GM15510 (cell line): Measurements from ENCODE around the gene C17orf114.

ENCODE experiments used
- POLR2A ChIP-seq: IDR thresholded peaks from 3 replicates; pipeline ENCODE4 v1.6.1; 2011; ENCODE audit warnings: borderline replicate concordance; ENCODE audit not compliant: insufficient read length; ENCODE audit errors: extremely low read depth

C17orf114 gene

DNA sequence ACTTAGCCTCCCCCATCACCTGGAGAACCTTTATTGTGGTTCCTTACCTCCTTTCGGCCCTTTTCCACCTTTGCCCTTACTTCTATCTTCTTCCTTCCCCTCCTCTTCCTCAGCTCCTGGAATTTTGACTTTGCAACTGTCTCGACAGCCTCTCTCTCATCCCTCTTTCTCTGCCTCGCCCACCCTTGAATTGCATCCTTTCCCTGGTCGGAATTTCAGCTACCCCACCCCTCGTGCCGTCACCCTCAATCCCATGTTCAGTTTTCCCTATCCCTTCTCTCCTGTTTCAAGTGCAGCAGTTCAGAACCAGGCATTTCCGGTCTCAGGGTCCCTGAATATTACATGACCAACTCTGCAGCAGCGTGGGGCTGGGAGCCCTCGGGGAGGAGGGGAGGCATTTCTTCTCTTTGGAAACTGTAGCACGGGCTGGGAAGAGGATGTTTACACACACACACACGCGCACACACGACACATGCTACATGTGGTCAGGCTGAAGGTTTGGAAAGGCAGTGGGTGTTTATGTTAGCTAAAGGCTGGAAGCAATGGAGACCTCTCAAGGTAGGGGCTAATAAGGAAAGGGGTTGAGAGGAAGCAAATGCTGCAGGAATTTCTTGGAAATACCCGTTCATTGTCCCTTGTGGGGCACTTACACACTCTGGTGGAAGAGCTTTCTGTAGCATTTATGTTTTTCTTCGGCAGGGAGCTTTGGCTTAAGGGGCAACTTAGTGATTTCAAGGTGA, 32.0 kb upstream of the C17orf114 start:
- TF ChIP-seq POLR2A: no peak

DNA sequence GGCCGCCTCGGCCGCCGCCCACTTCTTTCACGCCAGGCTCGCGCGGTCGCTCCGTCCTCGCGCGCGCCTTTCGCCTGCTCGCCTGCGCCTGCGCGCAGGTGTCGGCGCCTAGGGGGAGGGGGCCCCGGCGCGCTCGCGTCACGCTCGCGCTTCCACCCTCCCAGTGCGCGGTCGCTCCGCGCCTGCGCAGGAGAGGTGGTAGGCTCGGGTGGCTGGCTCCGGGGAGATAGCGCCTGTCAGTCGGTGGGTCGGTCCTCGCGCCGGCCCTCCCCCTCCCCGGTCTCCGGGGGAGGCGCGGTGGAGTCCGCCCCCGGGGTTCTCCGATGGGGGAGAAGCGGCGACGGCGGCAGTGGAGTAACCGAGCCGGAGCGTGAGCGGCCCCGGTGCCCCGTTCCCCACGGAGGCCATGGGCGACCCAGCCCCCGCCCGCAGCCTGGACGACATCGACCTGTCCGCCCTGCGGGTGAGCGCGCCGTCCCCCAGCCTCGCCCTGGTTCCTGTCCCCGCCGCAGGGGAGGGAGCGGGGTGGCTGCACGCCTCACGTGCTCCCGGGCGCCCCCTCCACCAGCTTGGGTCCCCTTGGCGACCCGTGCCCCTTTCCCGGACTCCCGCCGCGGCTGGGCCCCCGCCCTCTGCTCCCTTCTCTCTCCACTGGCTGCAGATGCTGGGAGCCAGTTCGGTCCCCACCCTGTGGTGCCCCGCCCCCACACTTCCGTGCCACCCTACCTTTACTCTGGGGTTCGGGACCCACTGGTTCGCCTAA, 31.2 kb upstream of the C17orf114 start, which contains the start of gene MINK1:
Gene MINK1, plus strand, starts transcription at position 163 of the 763 bp plus-strand sequence. Its CDS starts 244 bp downstream, at position 407.
- TF ChIP-seq POLR2A: peak; percentile 73

DNA sequence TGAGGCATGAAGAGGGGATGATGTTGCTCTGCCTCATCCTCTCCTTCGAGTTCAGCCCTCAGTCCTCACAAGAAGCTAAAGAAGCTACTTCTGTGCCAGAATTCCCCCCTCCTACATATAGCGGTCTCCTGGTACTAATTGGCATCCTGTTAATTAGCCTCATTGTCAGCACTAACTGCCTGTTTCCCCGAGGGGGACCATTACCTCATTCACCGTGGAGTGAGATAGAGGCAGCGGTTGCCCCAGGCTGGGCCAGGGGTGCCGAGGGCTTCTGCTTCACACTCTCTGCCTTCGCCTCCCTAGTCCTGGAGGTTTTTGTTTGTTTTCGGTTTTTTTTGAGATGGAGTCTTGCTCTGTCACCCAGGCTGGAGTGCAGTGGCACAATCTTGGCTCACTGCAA, 25.3 kb upstream of the C17orf114 start:
- no peak for TF ChIP-seq POLR2A

DNA sequence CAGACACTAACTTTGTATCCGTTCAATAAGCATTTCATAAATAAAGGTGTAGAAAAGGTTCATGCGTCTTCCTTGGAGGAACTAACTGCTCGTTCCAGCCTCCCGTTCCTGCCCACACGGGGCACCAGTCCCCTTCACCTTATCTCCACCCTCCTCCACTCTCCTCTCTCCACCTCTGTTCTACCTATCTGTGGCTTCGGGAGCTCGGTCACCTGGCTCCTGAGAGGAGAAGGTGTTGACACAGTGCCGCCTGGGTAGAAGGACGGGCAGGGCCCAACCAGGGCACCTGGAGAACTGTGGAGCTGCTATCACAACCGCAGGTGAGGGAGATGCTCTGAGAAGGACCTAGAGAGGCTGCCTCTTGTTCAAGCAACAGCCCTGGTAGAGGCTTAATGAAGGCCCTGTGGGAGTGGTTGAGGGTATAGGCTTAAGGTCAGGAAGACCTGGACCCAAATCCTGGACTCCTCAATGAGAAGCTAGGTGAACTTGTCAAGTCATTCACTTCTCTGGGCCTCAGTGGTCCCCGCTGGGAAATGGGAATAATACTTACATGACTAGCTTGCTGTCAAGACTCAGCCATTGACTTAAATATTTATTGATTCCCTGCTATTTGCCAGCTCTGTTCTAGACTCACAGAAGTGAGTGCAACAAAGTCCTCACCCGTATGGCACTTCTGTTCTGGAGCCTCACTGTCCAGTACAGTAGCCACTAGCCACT, 21.4 kb upstream of the C17orf114 start:
- no peak for TF ChIP-seq POLR2A

DNA sequence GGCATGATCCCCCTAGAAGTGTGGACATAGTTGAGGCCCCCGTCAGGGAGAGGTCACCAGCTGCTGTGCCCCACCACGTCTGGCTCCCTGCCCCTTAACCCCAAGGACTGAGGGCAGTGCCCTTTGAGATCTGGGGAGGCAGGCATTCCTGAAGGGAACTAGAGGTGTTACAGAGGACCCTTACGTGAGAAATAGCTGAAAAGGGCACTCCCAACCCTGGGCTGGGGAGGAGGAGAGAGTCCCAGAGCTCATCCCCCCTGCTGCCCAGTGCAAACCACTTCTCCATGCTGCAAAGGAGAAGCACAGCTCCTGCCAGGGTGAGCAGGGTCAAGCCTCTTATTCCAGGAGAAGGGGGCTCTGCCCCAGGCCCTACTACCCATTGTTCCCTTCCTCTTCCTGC, 20.7 kb upstream of the C17orf114 start:
- no peak for TF ChIP-seq POLR2A

DNA sequence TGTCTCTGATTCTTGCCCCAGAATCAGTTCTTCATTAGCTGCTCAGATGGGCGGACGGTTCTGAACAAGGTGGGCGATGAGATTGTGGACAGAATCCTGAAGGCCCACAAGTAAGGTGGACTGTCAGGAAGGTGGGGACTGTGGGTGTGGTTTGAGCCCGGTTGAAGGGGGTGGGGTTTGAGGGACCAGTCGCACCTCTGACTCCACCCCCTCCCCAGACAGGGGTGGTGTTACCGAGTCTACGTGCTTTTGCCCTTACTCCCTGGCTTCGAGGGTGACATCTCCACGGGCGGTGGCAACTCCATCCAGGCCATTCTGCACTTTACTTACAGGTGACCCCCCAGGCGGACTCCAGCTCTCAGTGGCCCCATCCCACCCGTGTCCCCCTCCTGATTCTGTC, 16.1 kb upstream of the C17orf114 start:
- no peak for TF ChIP-seq POLR2A

DNA sequence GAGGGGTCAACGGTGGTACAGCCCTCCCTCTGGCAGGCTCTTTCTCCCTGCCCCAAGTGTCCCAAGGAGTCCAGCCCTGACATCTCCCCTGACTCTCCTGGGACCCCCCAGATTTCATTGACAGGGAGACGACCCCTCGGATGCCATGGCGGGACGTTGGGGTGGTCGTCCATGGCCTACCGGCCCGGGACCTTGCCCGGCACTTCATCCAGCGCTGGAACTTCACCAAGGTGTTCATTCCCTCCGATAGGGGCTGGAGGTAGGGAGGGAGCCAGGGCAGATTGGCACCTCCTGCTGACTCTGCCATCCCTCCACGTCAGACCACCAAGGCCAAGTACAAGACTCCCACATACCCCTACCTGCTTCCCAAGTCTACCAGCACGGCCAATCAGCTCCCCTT, 14.7 kb upstream of the C17orf114 start:
- TF ChIP-seq POLR2A: no peak

DNA sequence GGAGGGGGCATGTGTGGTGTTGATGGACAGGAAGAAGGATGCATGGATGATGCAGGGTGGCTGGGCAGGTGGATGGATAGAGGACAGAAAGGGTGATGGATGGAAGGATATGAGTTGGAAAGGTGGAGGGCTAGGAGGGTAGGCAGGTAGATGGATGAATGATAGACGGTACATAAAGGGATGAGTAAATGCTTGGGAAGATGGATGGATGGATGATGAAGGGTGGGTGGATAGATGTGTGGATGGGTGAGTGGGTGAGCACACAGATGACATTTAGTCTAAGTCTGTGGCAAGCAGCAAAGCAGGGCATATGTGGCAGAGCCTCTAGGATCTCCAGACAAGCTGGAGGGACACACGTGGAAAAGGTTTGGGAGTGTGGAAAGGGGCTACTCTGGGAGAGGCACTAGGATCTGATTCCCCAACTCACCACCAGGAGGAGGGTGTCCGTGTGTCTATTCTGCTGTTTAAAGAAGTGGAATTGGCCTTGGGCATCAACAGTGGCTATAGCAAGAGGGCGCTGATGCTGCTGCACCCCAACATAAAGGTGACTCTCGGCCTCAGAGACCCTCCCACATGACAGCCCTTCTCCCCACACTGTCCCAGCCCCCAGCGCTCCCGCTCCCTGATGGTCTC, 13.0 kb upstream of the C17orf114 start:
- no peak for TF ChIP-seq POLR2A

DNA sequence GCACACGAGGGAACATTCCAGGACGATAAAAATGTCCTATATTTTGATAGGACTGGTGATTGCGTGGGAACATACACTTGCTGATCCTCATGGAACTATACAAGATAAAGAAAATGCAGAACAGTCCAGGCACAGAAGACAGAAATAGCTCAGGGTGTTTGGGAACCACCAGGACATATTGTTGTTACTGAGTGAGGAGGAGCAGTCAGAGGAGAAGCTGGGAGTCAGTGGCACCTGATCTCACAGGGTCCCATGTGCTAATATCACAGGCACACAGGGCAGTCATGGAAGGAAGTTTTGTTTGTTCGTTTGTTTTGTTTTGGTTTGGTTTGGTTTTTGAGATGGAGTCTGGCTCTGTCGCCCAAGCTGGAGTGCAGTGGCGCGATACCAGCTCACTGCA, 10.6 kb upstream of the C17orf114 start:
- no peak for TF ChIP-seq POLR2A

DNA sequence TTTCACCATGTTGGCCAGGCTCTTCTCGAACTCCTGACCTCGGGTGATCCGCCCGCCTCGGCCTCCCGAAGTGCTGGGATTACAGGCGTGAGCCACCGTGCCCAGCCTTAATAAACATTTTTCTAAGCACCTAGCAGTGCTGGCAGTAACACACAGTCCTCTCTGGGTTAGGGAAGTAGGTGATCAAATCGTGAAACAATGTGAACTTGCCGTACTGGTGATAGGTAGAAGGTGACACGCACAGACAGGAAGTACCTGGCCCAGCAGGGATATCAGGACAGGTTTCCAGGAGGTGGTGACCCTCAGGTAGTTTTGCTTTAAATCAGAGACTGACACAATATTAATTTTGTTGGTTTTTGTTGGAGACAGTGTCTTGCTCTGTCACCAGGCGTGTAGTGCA, 9.3 kb upstream of the C17orf114 start:
- TF ChIP-seq POLR2A: no peak

DNA sequence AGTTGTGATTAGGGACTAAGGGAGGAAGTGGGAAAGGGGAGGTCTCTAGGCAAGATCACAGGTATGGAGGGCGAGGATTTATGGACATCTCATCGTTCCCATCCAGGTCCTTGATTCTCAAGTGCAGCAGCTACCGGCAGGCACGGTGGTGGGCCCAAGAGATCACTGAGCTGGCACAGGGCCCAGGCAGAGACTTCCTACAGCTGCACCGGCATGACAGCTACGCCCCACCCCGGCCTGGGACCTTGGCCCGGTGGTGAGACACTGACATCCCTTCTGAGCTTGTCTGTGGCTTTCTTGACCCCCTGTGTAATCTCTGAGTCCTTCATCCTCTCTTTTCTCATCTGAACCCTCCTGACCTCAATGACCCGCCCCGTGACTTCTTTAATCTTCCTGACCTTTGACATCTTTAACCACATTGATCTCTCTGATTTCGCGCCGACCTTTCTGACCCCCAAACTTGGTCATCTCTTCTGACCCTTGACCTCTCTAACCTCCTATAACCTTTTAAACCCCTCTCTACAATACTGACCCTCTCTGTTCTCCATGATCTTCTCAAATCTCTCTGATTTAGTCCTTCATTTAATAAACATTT, 8.7 kb upstream of the C17orf114 start:
- no peak for TF ChIP-seq POLR2A

DNA sequence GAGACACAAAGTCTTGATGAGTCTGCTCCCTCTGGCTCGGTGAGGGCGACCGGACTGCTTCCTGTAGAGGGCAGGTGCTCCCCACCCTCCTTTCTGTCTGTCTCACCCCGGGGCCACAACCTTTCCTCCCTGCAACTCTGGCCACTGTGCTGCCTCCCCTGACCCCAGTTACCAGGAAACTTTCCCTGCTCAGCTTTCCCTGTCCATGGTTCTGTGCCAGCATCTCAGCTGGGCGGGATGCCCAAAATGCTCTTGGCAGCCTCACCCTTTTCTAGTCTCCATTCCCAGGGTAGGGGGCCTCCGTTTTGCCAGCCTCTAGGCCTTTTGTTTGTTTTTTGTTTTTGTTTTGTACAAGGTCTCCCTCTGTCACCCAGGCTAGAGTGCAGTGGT, 6.2 kb upstream of the C17orf114 start:
- TF ChIP-seq POLR2A: no peak

DNA sequence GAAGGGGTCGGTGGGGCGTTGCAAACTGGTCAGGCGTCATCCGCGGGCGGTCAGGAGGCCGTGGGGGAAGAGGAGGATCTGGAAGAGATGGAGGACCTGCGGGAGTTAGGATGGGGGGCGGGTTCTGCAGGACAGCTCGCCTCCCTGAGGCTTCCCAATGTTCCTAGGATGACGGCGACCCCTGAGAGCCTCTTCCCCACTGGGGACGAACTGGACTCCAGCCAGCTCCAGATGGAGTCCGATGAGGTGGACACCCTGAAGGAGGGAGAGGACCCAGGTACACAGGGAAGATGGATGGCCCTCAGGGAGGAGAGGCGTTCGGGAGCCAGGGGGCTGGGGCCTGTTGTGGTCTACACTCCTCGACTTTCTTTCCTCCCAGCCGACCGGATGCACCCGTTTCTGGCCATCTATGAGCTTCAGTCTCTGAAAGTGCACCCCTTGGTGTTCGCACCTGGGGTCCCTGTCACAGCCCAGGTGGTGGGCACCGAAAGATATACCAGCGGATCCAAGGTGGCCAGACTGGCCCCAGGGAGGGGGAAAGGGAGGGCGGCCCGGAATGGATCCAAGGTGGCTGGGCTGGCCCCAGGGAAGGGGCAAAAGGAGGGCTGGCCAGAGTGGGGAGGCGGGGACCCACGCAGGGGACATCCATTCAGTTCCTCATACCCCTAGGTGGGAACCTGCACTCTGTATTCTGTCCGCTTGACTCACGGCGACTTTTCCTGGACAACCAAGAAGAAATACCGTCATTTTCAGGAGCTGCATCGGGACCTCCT, 5.7 kb upstream of the C17orf114 start:
- no peak for TF ChIP-seq POLR2A

DNA sequence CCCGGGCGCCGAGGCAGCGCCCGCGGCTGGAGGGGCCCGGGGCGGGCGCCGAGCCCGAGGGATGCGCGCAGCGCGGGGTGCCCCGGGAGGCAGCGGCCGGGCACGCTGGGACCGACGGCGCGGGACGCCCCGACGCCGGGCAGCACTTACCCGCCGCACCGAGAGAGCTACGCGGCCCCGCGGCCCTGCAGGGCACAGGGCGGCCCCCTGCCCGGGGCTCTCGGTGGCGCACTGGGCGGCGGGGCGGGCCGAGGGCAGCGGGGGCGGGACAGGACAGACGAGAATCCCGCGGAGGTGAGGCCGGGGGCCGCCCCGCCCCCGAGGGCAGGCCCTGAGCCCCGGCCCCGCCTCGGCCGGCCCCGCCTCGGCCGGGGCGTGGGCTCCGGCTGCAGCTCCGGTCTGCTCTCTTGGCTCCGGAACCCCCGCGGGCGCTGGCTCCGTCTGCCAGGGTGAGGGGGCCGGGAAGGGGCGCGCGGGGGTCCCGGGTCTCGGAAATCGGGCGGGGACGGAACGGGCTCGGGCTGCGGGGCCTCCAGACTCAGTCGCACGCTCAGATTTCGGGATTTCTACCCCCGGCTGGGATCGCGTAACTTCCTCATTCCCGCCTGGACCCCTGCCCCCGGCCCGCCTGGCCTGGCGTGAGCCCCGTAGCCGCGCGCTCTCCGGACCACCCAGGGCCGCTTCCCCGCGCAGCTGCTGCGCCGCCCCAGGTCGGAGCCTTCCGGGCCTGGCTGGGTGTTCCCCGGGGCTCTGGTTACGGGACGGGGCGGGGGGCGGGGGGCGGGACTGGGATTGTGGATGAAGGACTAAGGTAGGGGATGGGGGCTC, 4.9 kb upstream of the C17orf114 start, which contains the start of gene PLD2:
Gene PLD2, plus strand, starts transcription at position 376 of the 828 bp plus-strand sequence. CDS start 621 bp downstream, outside the sequence.
- peak; percentile 73 for TF ChIP-seq POLR2A

DNA sequence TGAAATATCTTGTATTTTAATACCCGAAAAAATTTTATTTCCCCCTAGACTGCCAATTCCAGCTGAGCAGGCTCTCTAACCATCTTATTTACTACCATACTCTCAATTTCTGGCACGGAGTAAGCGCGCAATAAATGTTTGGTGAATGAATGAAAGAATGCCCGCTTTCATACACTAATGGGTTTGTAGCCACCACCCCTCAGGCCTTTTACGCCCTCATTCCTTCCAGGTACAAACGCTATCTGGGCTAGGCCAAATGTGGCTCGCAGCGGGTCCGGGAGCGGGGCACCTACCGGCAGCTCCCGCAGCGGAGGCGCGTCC, 4.3 kb upstream of the C17orf114 start:
- TF ChIP-seq POLR2A: no peak
